Mucosa of gallbladder (tissue), 1 donor: ENCODE measurements around the gene AKT1S1. TPM values are rescaled to one million over a fixed set of nuclear protein-coding genes. Genes with fewer than 3 reads are reported as not detected.
"Not testable (repeated sequence)": the region's sequence is repeated elsewhere in the genome, so short reads cannot be mapped to it uniquely, and the experiment has no call there.

Experiments used
- DNase-seq: peaks from one replicate; pipeline ENCODE4 v3.0.0-alpha.2; 2020; ENCODE audit warnings: low spot score
- total RNA-seq: library from RNA; stranded (reverse); gene quantifications from one replicate; pipeline ENCODE4 v1.2.1, GENCODE V29; 2021
- donor health status: DM: no; HTN: no; CAD: no.

AKT1S1 gene
- total RNA-seq, 1 donor from 2014 or later = 48.5 TPM

DNA sequence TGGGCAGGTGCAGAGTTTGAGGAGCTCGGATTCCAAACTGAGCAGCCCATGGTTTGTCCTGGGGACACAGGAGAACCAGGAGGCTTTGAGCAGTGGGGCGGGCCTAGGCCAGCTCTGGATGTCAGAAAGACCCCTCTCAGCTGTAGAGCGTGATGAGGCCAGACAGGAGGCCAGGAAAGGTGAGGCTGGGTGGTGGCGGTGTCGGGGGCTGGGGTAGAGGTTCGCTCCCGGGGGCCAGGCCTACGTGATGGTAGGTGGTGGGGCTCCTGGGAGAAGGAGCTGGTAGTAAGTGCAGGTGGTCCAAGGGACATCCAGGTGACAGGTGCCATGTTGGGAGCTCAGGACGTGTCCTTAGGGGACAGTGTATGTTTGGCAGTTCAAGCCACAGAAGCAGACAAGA is 39.7 kb downstream of the AKT1S1 start:
- no peak for DNase-seq

DNA sequence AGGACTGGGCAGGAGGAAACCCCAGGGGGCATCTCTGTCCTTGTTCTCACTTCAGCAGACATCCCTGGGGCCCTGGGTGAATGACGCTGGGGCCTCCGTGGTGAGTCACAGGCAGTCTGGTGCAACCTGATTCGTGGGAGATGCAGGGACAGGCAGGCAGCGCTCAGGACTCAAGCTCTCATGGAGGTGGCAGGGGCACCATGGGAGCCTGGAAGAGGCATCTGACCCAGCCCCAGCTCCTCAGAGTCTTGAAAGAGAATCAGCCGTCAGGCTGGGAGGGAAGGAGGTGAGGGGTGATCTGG is 40.2 kb downstream of the AKT1S1 start:
- no peak for DNase-seq

DNA sequence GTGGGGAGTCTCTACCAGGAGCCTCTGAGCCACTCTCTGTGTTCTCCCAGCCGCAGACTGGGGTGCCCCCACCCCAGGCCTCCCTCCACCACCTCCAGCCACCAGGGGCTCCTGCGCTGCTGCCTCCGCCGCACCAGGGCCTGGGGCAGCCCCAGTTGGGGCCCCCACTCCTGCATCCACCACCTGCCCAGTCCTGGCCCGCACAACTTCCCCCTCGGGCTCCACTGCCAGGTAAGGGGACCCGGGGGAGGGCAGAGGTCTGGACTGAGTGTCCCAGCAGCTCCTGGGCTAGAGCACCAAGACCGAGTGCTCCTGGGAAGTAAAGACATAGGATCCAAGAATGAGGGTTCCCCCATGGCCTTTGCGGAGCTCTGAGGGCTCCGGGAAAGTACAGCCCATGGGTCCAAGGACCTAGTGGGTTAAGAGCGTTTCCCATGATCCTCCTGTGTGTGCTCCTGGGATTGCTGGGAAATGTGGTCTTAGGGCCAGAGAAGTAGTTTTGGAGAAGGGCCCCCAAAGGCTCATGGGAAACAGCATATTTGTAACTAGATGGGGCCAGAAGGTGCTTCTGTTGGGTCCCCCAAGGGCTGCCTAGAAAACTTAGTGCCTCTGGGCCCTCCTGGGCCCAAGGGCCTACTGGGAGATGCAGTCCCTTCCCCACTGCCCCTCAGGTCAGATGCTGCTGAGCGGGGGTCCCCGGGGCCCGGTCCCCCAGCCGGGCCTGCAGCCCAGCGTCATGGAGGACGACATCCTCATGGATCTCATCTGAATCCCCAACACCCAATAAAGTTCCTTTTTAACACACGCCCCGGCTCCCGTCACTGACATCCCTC is 40.8 kb downstream of the AKT1S1 start:
- DNase-seq = no peak

DNA sequence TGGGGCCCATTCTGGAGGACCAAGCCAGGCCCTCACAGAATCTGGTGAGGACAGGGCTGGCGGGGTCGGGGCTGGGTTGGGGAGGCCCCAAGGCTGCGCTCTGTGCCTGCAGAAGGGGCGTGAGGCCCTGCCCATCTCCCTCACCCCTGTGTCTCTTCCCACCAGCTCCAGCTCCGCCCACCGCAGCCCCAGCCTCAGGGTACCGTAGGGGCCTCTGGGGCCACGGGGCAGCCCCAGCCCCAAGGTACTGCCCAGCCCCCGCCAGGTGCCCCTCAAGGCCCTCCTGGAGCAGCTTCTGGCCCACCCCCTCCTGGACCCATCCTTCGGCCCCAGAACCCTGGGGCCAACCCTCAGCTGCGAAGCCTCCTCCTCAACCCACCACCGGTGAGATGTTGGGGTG is 41.6 kb downstream of the AKT1S1 start:
- no peak for DNase-seq

DNA sequence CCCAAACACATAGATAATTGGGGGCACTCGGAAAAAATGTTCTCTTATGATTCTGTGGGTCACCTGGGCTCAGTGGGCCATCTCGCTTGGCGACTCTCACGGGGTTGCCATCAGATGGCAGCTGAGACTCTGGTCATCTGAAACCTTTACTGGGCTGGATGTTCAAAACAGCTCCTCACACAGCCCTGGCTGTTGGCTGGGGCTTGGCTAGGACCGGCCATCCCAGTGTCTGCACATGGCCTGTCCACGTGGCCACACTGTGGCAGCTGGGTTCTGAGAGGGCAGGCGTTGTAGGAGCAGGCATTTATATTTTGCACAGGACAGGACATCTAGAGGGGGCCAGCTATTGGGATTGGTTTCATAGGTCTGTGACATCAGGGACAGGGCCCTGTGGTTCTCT is 43.6 kb downstream of the AKT1S1 start:
- DNase-seq = no peak

DNA sequence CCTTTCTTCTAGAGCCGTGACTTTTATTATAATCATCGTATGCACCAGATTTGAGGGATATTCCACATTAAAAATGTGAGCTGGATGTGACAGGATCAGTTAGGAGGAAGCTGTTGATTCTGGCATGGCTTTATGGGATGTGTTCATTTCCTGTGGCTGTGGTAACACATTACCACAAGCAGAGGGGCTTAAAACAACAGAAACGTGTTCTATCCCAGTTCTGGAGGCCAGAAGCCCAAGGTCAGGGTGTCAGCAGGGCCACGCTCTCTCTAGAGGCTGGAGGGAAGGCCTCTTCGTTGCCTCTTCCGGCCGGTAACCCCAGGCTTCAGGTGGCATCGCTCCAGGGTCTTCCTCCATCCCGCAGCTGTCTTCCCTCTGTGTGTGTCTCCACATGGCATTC is 44.6 kb downstream of the AKT1S1 start:
- no peak for DNase-seq

DNA sequence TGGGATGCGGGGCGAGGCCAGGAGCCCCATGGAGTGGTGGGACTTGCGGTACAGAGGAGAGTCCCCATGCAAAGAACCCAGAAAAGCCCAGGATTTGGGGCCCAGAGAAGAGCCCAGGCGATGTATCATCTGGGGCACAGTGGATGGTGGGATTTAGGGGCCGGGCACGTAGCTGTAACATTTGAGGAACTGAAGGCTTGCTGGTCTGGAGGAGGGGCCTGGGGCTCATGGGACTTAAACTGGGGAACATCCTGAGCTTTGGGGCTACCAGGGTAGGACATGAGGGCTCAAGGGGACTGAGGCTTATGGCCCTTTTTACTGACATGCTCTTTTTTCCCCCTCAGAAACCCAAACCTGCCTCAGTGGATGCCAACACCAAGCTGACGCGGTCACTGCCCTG is 45.6 kb downstream of the AKT1S1 start:
- no peak for DNase-seq

DNA sequence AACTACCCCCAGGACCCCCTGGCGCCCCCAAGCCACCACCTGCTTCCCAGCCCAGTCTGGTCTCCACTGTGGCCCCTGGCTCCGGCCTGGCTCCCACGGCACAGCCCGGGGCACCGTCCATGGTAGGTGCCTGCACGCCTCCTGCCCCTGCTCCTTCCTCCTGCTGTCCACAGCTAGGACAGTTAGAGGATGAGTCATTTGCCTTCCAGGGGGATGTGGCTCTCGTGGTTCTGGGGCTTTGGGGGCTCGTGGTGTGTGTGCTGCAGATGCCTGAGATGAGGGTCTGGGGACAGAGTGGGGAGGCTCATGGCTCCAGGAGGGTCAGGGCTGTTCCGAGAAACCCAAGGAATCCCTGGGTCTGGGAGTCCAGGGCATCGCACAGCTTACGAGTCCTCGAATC is 46.4 kb downstream of the AKT1S1 start:
- DNase-seq = no peak

DNA sequence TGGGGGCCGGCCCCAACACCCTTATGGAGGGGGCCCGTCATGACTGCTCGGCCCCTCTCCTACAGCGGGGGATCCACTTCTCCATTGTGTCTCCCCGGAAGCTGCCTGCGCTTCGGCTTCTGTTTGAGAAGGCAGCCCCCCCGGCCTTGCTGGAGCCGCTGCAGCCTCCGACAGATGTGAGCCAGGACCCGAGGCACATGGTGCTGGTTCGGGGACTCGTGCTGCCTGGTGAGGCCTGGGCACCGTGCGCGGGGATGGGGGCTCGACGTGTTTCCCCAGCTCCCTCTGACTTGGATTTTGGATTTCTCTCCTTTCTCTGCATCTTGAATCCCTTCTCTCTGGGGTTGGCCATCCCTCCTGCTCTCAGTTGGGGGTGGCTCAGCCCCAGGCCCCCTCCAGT is 47.4 kb downstream of the AKT1S1 start:
- no peak for DNase-seq

DNA sequence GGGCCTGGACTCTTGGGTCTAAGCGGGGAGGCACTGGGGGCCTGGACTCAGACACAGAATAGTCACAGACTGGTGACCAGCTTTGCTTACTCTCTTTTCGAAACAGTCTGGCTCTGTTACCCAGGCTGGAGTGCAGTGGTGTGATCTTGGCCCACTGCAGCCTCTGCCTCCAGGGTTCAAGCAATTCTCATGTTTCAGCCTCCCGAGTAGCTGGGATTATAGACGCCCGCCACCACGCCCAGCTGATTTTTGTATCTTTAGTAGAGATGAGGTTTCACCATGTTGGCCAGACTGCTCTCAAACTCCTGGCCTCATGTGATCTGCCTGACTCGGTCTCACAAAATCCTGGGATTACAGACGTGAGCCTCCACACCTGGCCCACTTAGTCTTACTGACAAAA is 48.0 kb downstream of the AKT1S1 start:
- no peak for DNase-seq

DNA sequence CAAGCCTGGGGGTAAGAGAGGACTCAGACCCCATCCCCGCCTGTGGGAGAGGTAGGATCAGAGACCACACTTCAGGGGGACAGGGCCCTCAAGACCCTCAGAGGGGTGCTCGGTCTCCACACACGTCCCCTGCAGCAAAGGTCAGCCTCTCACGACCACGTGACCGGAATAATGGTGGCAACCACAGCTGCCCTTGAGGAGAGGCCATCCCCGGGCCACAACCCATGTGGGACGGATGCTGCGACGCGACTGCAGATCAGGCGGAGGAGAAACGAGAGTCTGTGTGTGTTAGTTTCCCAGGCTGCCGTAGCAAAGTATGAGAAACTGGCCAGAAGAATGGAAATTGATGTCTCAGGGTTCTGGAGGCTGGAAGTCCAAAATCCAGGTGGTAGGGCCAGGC is 50.1 kb downstream of the AKT1S1 start:
- no peak for DNase-seq

DNA sequence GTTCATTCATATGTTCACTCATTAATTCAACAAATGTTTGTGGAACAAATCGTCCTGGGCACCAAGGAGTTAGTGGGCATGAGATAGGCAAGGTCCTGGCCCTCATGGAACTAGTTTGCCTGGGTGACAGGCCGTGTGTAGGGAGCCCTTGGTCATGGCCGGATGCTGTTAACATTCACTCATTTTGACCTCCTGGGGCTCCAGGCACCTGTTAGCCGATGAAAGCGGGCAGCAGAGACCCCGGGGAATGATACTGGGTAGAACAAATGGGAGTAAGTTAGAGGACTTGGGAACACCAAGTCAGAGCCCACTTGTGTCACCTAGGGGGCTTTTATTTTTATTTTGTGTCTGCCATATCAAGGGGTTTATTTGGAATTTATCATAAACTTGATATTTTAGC is 52.5 kb downstream of the AKT1S1 start:
- no peak for DNase-seq

DNA sequence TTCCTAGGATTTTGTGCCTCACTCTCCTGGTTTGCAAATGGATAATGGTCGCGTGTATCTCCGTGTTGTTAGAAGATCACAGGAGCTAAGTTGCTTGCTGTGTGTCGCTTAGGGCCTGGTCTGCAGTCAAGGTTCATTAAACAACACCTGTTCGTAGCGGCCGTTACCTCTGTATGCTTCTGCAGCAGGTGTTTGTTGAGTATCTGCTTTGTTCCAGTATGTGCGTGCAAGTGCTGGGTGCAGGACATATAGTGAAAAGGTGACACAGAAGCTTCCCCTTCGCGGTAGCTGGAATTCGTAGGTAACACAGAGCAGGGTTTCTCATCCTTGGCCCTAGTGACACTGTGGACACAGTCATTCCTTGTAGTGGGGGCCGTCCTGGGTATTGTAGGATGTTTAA is 53.7 kb downstream of the AKT1S1 start:
- DNase-seq = no peak

DNA sequence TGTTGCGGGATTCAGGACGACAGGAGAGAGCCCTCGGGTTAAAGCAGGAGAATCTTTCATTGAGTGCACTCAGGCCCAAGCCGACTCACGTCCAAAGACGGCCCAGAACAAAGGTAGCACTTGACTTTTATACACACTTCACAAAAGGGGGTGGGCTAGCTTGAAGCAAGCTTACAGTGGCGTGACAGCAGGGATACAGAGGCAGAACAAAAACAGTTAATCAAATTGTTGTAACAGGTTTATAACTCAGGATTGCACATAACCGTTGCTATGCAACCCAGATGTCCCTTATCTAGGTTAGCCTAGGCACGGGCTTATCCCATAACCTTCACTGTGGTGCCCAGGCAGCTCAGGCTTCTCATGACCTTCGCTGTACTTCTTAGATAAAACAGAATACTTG is 57.0 kb downstream of the AKT1S1 start:
- no peak for DNase-seq

DNA sequence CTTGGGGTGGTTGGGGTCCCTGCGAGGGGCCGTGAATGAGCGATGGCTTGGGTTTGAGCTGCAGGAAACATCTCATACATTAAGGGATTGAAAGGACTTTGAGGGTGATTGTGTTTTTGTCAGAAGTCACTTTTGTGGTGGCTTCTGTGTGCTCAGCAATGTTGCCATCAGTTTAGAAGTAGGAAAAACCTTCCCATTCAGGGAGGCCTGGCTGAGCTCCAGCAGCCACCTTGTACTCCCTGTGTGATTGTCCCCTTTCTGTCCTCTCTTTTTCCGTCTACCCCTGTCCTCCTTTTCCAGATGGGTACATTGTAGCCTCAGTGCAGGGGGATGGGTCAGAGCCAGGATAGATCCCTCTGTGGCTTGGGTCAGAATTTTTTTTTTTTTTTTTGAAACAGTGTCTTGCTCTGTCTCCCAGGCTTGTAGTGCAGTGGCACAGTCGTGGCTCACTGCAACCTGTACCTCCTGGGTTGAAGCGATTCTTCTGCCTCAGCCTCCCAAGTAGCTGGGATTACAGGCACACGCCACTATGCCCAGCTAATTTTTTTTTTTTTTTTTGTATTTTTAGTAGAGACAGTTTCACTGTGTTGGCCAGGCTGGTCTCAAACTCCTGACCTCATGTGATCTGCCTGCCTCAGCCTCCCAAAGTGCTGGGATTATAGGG is 57.6 kb downstream of the AKT1S1 start:
- DNase-seq = not testable (repeated sequence)

Other genes starting within 250 kb of the AKT1S1 start
- gene RRAS, start 237.2 kb downstream of the AKT1S1 start, total RNA-seq = 96.1 TPM
- 86.0 TPM for gene SCAF1, start 235.1 kb downstream of the AKT1S1 start, total RNA-seq
- 174 TPM for gene IRF3, start 211.5 kb downstream of the AKT1S1 start, total RNA-seq
- gene BCL2L12, start 211.4 kb downstream of the AKT1S1 start, total RNA-seq = 18.9 TPM
- gene PRMT1, start 200.1 kb downstream of the AKT1S1 start, total RNA-seq = 103 TPM
- gene ADM5, start 187.8 kb downstream of the AKT1S1 start, total RNA-seq = 1.3 TPM
- gene CPT1C, start 186.2 kb downstream of the AKT1S1 start, total RNA-seq = 14.2 TPM
- 0.58 TPM for gene TSKS, start 114.0 kb downstream of the AKT1S1 start, total RNA-seq
- 76.3 TPM for gene AP2A1, start 110.4 kb downstream of the AKT1S1 start, total RNA-seq
- gene FUZ, start 64.1 kb downstream of the AKT1S1 start, total RNA-seq = 36.7 TPM
- 66.0 TPM for gene MED25, start 59.1 kb downstream of the AKT1S1 start, total RNA-seq
- 249 TPM for gene PTOV1, start 26.2 kb downstream of the AKT1S1 start, total RNA-seq
- 103 TPM for gene PNKP, start 9.8 kb downstream of the AKT1S1 start, total RNA-seq
- gene TBC1D17, start 347 bp upstream of the AKT1S1 start, total RNA-seq = 68.1 TPM
- 0.81 TPM for gene IL4I1, start 19.5 kb upstream of the AKT1S1 start, total RNA-seq
- 20.2 TPM for gene ATF5, start 51.9 kb upstream of the AKT1S1 start, total RNA-seq
- gene NUP62, start 52.1 kb upstream of the AKT1S1 start, total RNA-seq = 45.9 TPM
- 1.5 TPM for gene SIGLEC11, start 83.8 kb upstream of the AKT1S1 start, total RNA-seq
- 73.7 TPM for gene VRK3, start 148.0 kb upstream of the AKT1S1 start, total RNA-seq
- 8.3 TPM for gene ZNF473, start 148.7 kb upstream of the AKT1S1 start, total RNA-seq